Endothelial cell of umbilical vein (primary cell): Measurements from ENCODE around the gene DHDH. TPM values are rescaled to one million over a fixed set of nuclear protein-coding genes. Genes with fewer than 3 reads are reported as not detected.

Experiments
- BruUV-seq: library from RNA; stranded (reverse); fragments of 400-500 nt; replicated peaks from 2 replicates; lab custom pipeline; 2021; lab: Mats Ljungman, UMichigan
- CTCF ChIA-PET: fragments of 300-600, 350-600 bp; sonication (Branson Sonifier 250); formaldehyde crosslinking; loops from one replicate; lab custom pipeline; 2021; ENCODE audit warnings: antibody characterized with exemption, inconsistent platforms; lab: Charles Lee
- POLR2A ChIA-PET: fragments of 300-600, 350-600 bp; sonication (Branson Sonifier 250); formaldehyde crosslinking; loops from one replicate; lab custom pipeline; 2021; ENCODE audit warnings: antibody characterized with exemption, inconsistent platforms; lab: Charles Lee
- DNase-seq: peaks from one replicate; pipeline ENCODE4 v3.0.0-alpha.2; 2011; ENCODE audit warnings: low read depth, low spot score
- FAIRE-seq: peaks from 2 replicates; lab custom pipeline; 2011; peaks lifted over from hg19 to GRCh38; lab: Jason Lieb, UNC
- H2AFZ ChIP-seq: 2 replicates; pipeline ENCODE4 v1.6.0; 2012; ENCODE audit warnings: low read depth, low read length, control low read depth, inconsistent platforms
- H3K27ac ChIP-seq: 2 replicates; pipeline ENCODE4 v1.5.1; 2011; ENCODE audit warnings: low read depth, mild to moderate bottlenecking, control low read depth, low read length, moderate library complexity; ENCODE audit not compliant: insufficient read depth
- H3K27me3 ChIP-seq, 2 experiments: 2 replicates each; pipeline versions ENCODE4 v1.6.0 to v1.6.1; 2011; ENCODE audit warnings: low read length in 2 of 2, mixed read lengths in 1 of 2; ENCODE audit not compliant: control insufficient read depth in 2 of 2, insufficient read depth in 2 of 2
- H3K36me3 ChIP-seq, 2 experiments: 2 replicates in 1 of 2; 3 replicates in 1 of 2; pipeline ENCODE4 v1.5.1; 2011; ENCODE audit warnings: low read length in 2 of 2, mild to moderate bottlenecking in 1 of 2, moderate library complexity in 1 of 2; ENCODE audit not compliant: control insufficient read depth in 2 of 2, insufficient read depth in 2 of 2; ENCODE audit errors: extremely low read depth in 1 of 2
- H3K4me1 ChIP-seq: 3 replicates; pipeline ENCODE4 v1.5.1; 2011; ENCODE audit warnings: mild to moderate bottlenecking, low read length; ENCODE audit not compliant: control insufficient read depth, insufficient read depth; ENCODE audit errors: extremely low read depth
- H3K4me2 ChIP-seq: 2 replicates; pipeline ENCODE4 v1.6.1; 2011; ENCODE audit warnings: low read length, control low read depth, mixed read lengths; ENCODE audit not compliant: insufficient read depth
- H3K4me3 ChIP-seq, 3 experiments: fragments of 200-600 bp in 1 of 3; sonication (generic), shearing (Covaris generic) in 1 of 3; replicated peaks in 1 of 3; 2 replicates each; pipeline ENCODE4 v1.5.1; 2011 to 2016; ENCODE audit warnings: control low read depth in 3 of 3, low read length in 3 of 3, mild to moderate bottlenecking in 2 of 3, inconsistent platforms in 1 of 3, low read depth in 1 of 3, moderate library complexity in 1 of 3; ENCODE audit not compliant: insufficient read depth in 1 of 3
- H3K79me2 ChIP-seq: 2 replicates; pipeline ENCODE4 v1.6.0; 2012; ENCODE audit warnings: low read length, inconsistent platforms; ENCODE audit not compliant: control insufficient read depth, insufficient read depth
- H3K9ac ChIP-seq: replicated peaks from 2 replicates; pipeline ENCODE3; 2011; ENCODE audit warnings: low read length, control low read depth; ENCODE audit not compliant: insufficient read depth; ENCODE audit errors: extremely low read depth
- H3K9me1 ChIP-seq: replicated peaks from 3 replicates; pipeline ENCODE4 v1.6.0; 2011; ENCODE audit warnings: mild to moderate bottlenecking, low read length; ENCODE audit not compliant: control insufficient read depth, insufficient read depth; ENCODE audit errors: extremely low read depth
- H3K9me3 ChIP-seq: replicated peaks from 2 replicates; pipeline ENCODE4 v1.5.1; 2012; ENCODE audit warnings: low read length, inconsistent platforms; ENCODE audit not compliant: control insufficient read depth, insufficient read depth
- H4K20me1 ChIP-seq: replicated peaks from 2 replicates; pipeline ENCODE3; 2011; ENCODE audit warnings: mild to moderate bottlenecking, low read length; ENCODE audit not compliant: control insufficient read depth, insufficient read depth; ENCODE audit errors: extremely low read depth
- FOS ChIP-seq: IDR thresholded peaks from 2 replicates; pipeline ENCODE4 v1.6.1; 2011; ENCODE audit warnings: mild to moderate bottlenecking, low read length, moderate library complexity, borderline replicate concordance; ENCODE audit not compliant: insufficient read depth
- GATA2 ChIP-seq: IDR thresholded peaks from 2 replicates; pipeline ENCODE4 v1.7.0; 2011; ENCODE audit warnings: low read depth, mild to moderate bottlenecking, moderate library complexity, mixed read lengths, low read length; ENCODE audit not compliant: insufficient read length, insufficient read depth
- JUN ChIP-seq: IDR thresholded peaks from 2 replicates; pipeline ENCODE4 v1.6.1; 2011; ENCODE audit warnings: borderline replicate concordance, low read depth; ENCODE audit not compliant: insufficient read length, insufficient read depth
- MYC ChIP-seq: IDR thresholded peaks from one replicate; pipeline ENCODE4 v1.6.1; 2011; ENCODE audit warnings: mild to moderate bottlenecking, low read depth, low read length
- POLR2A ChIP-seq: IDR thresholded peaks from 2 replicates; pipeline ENCODE4 v1.6.1; 2012; ENCODE audit warnings: low read depth, mild to moderate bottlenecking, control low read depth, low read length
- POLR2AphosphoS5 ChIP-seq: IDR thresholded peaks from 2 replicates; pipeline ENCODE4 v1.6.1; 2012; ENCODE audit warnings: low read depth, mild to moderate bottlenecking, control low read depth, low read length, moderate library complexity; ENCODE audit not compliant: insufficient read depth
- dilution Hi-C: fragments of 300-500 bp; cut with MboI; formaldehyde crosslinking; loops from one replicate; pipeline ENCODE4 v1.15.0; 2019; ENCODE audit warnings: low sequenced_read_pairs; ENCODE audit not compliant: extremely low pct_ligation_motif_present
- intact Hi-C: fragments of 100-400 bp; cut with micrococcal nuclease; formaldehyde crosslinking; loops from one replicate; pipeline ENCODE4 v1.10.0; 2022
- polyA plus RNA-seq, 4 experiments: library from polyadenylated mRNA; depleted of rRNA in 3 of 4; stranded (reverse) in 3 of 4; unstranded in 1 of 4; fragments of >200 nt; gene quantifications; 2 replicates each; pipeline versions ENCODE4 v1.2.1 to v1.2.3, GENCODE V29; 2011 to 2012; ENCODE audit warnings: missing spikeins in 1 of 4
- total RNA-seq: library from RNA; stranded (reverse); gene quantifications from 2 replicates; pipeline ENCODE4 v1.2.3, GENCODE V29; 2021
- TF ChIP-seq, protein P1 (sequence below), 2 donors: IDR thresholded peaks; 1 replicate in 1 of 2; 2 replicates in 1 of 2; pipeline ENCODE4 v1.5.1; 2011; ENCODE audit warnings: low read length in 2 of 2, mild to moderate bottlenecking in 2 of 2, moderate library complexity in 2 of 2, control low read depth in 1 of 2, inconsistent platforms in 1 of 2, low read depth in 1 of 2; ENCODE audit not compliant: insufficient read depth in 1 of 2; ENCODE audit errors: extremely low read depth in 1 of 2

DHDH gene
- total and polyA plus RNA-seq, 2 donors (not counting 3 experiments of a cell fraction or from before 2014, with no cell fraction given): not detected

DNA sequence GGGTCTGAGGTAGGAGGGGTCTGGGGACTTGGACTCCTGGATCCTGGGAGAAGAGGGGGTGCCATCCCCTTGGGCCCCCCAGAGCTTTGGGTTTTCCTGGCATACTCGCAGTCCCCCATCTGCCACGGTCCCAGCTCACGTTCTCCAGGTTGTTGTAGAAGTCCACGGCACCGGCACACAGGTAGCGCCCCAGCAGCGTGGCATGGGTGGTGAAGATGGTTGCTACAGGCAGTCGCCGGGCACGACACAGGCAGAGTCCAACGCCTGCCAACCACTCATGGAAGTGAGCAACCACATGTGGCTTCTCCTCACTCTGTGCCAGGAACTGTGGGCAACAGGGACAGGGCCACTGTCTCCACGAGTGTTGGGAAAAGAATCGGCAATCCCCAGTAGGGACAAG lies 52.2 kb downstream of the DHDH start:
- Histone ChIP-seq H4K20me1 (no peaks in the 10 kb centered on the region), H3K36me3 (peaks cover 0 to 14% of the 10 kb centered on the region in 2 experiments), H3K27ac (no peak overlapping the region), H3K9ac (no peak overlapping the region), H3K27me3 (no peaks in the 10 kb centered on the region), H3K4me3 (no peak overlapping the region), H3K4me1 (no peaks in the 10 kb centered on the region), H3K79me2 (peaks cover 3% of the 10 kb centered on the region), H3K4me2 (no peak overlapping the region), H3K9me1 (no peaks in the 10 kb centered on the region), H2AFZ (no peak overlapping the region), H3K9me3 (no peaks in the 10 kb centered on the region)
- BruUV-seq: no TSS peak
- dilution Hi-C loops (no loop called here), intact Hi-C loops (no loop called here)
- FAIRE-seq (no peak), DNase-seq (no peak)
- CTCF ChIA-PET: interaction anchor here (1.0 to 1.9 kb wide), 4 partner anchors 7 to 34 kb away, joined by 3 to 12 read pairs (median 6); no protein-coding TSS in a partner anchor
- TF ChIP-seq MYC: no peak
- no peak for TF ChIP-seq POLR2A
- TF ChIP-seq GATA2: no peak
- no peak for TF ChIP-seq FOS
- no peak for TF ChIP-seq JUN
- TF ChIP-seq POLR2AphosphoS5: no peak
- TF ChIP-seq, protein P1, sequence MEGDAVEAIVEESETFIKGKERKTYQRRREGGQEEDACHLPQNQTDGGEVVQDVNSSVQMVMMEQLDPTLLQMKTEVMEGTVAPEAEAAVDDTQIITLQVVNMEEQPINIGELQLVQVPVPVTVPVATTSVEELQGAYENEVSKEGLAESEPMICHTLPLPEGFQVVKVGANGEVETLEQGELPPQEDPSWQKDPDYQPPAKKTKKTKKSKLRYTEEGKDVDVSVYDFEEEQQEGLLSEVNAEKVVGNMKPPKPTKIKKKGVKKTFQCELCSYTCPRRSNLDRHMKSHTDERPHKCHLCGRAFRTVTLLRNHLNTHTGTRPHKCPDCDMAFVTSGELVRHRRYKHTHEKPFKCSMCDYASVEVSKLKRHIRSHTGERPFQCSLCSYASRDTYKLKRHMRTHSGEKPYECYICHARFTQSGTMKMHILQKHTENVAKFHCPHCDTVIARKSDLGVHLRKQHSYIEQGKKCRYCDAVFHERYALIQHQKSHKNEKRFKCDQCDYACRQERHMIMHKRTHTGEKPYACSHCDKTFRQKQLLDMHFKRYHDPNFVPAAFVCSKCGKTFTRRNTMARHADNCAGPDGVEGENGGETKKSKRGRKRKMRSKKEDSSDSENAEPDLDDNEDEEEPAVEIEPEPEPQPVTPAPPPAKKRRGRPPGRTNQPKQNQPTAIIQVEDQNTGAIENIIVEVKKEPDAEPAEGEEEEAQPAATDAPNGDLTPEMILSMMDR (IDR thresholded peaks at IDR 0.05; ENCODE audit: extremely low read depth in 1 of 2, insufficient read depth in 1 of 2, low read depth in 1 of 2, low read length in 2 of 2): no peak
- POLR2A ChIA-PET: no interaction called here
